GM12878 (cell line): ENCODE data around the gene HLA-DRB1. TPM values are rescaled to one million over a fixed set of nuclear protein-coding genes. Genes with fewer than 3 reads are reported as not detected.
A peak's percentile ranks its signal among the peaks of the same experiment; 100 is the strongest.

Experiments used
- BCL11A ChIP-seq: IDR thresholded peaks from 2 replicates; pipeline ENCODE4 v1.6.1; 2011; ENCODE audit warnings: low read depth, low read length
- BMI1 ChIP-seq: fragments of 450-650 bp; IDR thresholded peaks from 2 replicates; pipeline ENCODE4 v1.6.1; 2016; ENCODE audit warnings: mild to moderate bottlenecking, moderate library complexity, borderline replicate concordance
- CHD2 ChIP-seq: IDR thresholded peaks from 2 replicates; pipeline ENCODE4 v1.6.1; 2011; ENCODE audit warnings: low read depth, low read length, improper control_type of control experiment, borderline replicate concordance
- GABPA ChIP-seq: IDR thresholded peaks from 2 replicates; pipeline ENCODE4 v1.6.1; 2014; ENCODE audit warnings: antibody characterized with exemption, low read depth, mild to moderate bottlenecking, inconsistent platforms
- IKZF1 ChIP-seq: fragments of 450-650 bp; conservative IDR thresholded peaks from 2 replicates; pipeline ENCODE4 v1.6.1; 2017; ENCODE audit warnings: antibody characterized with exemption, mild to moderate bottlenecking
- JUNB ChIP-seq: IDR thresholded peaks from 2 replicates; pipeline ENCODE4 v1.6.1; 2016; ENCODE audit warnings: antibody characterized with exemption, mild to moderate bottlenecking
- KLF5 ChIP-seq: fragments of 450-650 bp; IDR thresholded peaks from 2 replicates; pipeline ENCODE4 v1.6.1; 2014; ENCODE audit warnings: mild to moderate bottlenecking; ENCODE audit not compliant: partially characterized antibody
- LARP7 ChIP-seq: fragments of 450-650 bp; IDR thresholded peaks from 2 replicates; pipeline ENCODE4 v1.6.1; 2017; ENCODE audit warnings: mild to moderate bottlenecking
- MEF2B ChIP-seq: fragments of 450-650 bp; IDR thresholded peaks from 2 replicates; pipeline ENCODE4 v1.6.1; 2018; ENCODE audit warnings: mild to moderate bottlenecking, moderate library complexity; ENCODE audit not compliant: partially characterized antibody, poor library complexity, severe bottlenecking
- MTA2 ChIP-seq: fragments of 450-650 bp; IDR thresholded peaks from 2 replicates; pipeline ENCODE4 v1.6.1; 2016; ENCODE audit warnings: low read depth, mild to moderate bottlenecking, moderate library complexity
- NBN ChIP-seq: fragments of 450-650 bp; IDR thresholded peaks from 2 replicates; pipeline ENCODE4 v1.6.1; 2016
- NFYA ChIP-seq: IDR thresholded peaks from 2 replicates; pipeline ENCODE4 v1.6.1; 2011; ENCODE audit warnings: low read depth, mild to moderate bottlenecking, low read length, improper control_type of control experiment, borderline replicate concordance
- POLR2AphosphoS5 ChIP-seq: IDR thresholded peaks from 2 replicates; pipeline ENCODE4 v1.6.1; 2011; ENCODE audit warnings: mild to moderate bottlenecking, low read length, inconsistent platforms
- SIN3A ChIP-seq: IDR thresholded peaks from 2 replicates; pipeline ENCODE4 v1.6.1; 2012; ENCODE audit warnings: low read depth, low read length, improper control_type of control experiment
- SRF ChIP-seq, 2 experiments: IDR thresholded peaks; 2 replicates each; pipeline ENCODE4 v1.6.1; 2011; ENCODE audit warnings: low read depth in 2 of 2, low read length in 2 of 2, mild to moderate bottlenecking in 1 of 2, moderate library complexity in 1 of 2
- SUPT20H ChIP-seq: IDR thresholded peaks from 2 replicates; pipeline ENCODE4 v1.6.1; 2011; ENCODE audit warnings: low read depth, mild to moderate bottlenecking, low read length, moderate library complexity, borderline replicate concordance; ENCODE audit not compliant: control insufficient read depth
- ZBED1 ChIP-seq: IDR thresholded peaks from 2 replicates; pipeline ENCODE4 v1.6.1; 2016; ENCODE audit warnings: borderline replicate concordance
- ZNF207 ChIP-seq: fragments of 450-650 bp; IDR thresholded peaks from 2 replicates; pipeline ENCODE4 v1.6.1; 2014; ENCODE audit warnings: antibody characterized with exemption, mild to moderate bottlenecking, borderline replicate concordance
- polyA plus RNA-seq, 11 experiments: library from polyadenylated mRNA; depleted of rRNA in 4 of 11; unstranded in 6 of 11; stranded (reverse) in 5 of 11; fragments of >200 nt; fragmentation: Nextera tagmentation in 4 of 11; fragmentation: Illumina TruSeq in 1 of 11; extraction: Ambion mirVana in 4 of 11; extraction: Trizol in 1 of 11; gene quantifications; 1 replicate in 1 of 11; 2 replicates in 10 of 11; pipeline versions ENCODE4 v1.2.1 to v1.2.3, GENCODE V29; 2011 to 2016; ENCODE audit warnings: inconsistent platforms in 2 of 11, missing spikeins in 2 of 11, low read depth in 1 of 11
- total RNA-seq, 4 experiments: library from RNA; depleted of rRNA in 3 of 4; stranded (reverse); fragments of >200 nt in 3 of 4; fragmentation: Illumina TruSeq in 1 of 4; extraction: Trizol in 1 of 4; gene quantifications; 2 replicates each; pipeline versions ENCODE4 v1.2.1 to v1.2.3, GENCODE V29; 2013 to 2021
- TF ChIP-seq, protein P1 (sequence below): IDR thresholded peaks from 2 replicates; pipeline ENCODE4 v1.6.1; 2012; ENCODE audit warnings: low read length, inconsistent platforms
- TF ChIP-seq, protein P2 (sequence below): fragments of 450-650 bp; formaldehyde crosslinking; IDR thresholded peaks from 2 replicates; pipeline ENCODE4 v1.5.0; 2022; ENCODE audit warnings: mild to moderate bottlenecking, missing genetic modification characterization
- TF ChIP-seq, protein P3 (sequence below): fragments of 450-650 bp; formaldehyde crosslinking; IDR thresholded peaks from 2 replicates; pipeline ENCODE4 v1.4.0; 2020; ENCODE audit warnings: mild to moderate bottlenecking, moderate library complexity

The HLA-DRB1 gene
- total and polyA plus RNA-seq, 10 of the 15 experiments (the other 5 are each of a cell fraction or from before 2014, with no cell fraction given) = 312 to 1,082 (median 604) TPM

DNA sequence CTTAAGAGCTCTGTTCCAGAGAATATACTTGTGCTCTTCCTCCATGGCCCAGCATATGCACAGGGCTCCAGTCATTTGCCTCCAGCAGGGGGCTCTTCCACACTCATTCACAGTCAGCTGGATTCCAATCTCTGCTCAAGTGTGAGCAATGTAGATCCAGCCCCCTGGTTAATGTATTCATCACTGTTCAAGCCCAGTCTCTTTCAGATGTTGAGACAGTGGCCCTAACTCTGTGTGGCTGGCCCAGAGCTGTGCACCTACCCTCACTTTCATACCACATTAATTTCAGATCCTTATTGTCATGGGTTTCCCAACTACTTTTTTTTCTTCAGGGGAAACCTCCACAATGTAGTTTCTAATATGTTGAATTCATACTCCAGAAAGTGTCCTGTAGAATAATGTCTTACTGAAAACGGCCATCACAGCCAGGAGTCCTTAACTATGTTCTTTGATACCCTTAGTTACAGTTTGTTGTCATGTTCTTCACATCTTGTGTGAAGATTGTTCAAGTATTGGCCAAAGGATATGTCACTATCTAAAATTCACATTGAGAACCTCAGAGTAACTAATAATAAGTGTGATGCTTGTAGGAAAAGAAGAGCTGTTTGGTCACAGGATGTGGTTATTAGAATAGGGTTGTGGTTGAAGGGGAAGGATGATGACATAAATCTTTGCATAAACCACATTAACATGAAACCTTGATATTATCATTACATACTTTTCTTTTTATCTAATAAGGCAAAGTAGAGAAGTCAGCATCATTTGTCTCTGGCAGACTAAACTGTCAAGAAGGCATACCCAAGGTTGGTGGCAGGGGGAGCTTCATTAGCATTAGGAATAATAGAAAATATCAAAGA lies 33.1 kb upstream of the HLA-DRB1 start (continued):
- TF ChIP-seq, protein P1, sequence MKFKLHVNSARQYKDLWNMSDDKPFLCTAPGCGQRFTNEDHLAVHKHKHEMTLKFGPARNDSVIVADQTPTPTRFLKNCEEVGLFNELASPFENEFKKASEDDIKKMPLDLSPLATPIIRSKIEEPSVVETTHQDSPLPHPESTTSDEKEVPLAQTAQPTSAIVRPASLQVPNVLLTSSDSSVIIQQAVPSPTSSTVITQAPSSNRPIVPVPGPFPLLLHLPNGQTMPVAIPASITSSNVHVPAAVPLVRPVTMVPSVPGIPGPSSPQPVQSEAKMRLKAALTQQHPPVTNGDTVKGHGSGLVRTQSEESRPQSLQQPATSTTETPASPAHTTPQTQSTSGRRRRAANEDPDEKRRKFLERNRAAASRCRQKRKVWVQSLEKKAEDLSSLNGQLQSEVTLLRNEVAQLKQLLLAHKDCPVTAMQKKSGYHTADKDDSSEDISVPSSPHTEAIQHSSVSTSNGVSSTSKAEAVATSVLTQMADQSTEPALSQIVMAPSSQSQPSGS = peak; percentile 99
- TF ChIP-seq BCL11A = peak; percentile 48; the same call in 1 of the 2 replicates
- no peak for TF ChIP-seq SRF (IDR thresholded peaks at IDR 0.05; ENCODE audit: low read depth in 2 of 2, low read length in 2 of 2)
- 0 out of 2 replicates have a peak, but pooled peaks have one; percentile 23 for TF ChIP-seq CHD2
- no peak for TF ChIP-seq SIN3A
- peak; percentile 92 for TF ChIP-seq POLR2AphosphoS5
- TF ChIP-seq KLF5 = peak; percentile 72
- peak; percentile 90 for TF ChIP-seq MTA2
- peak; percentile 84 for TF ChIP-seq IKZF1
- peak; percentile 83 for TF ChIP-seq NBN
- TF ChIP-seq BMI1 = no peak
- TF ChIP-seq, protein P2, sequence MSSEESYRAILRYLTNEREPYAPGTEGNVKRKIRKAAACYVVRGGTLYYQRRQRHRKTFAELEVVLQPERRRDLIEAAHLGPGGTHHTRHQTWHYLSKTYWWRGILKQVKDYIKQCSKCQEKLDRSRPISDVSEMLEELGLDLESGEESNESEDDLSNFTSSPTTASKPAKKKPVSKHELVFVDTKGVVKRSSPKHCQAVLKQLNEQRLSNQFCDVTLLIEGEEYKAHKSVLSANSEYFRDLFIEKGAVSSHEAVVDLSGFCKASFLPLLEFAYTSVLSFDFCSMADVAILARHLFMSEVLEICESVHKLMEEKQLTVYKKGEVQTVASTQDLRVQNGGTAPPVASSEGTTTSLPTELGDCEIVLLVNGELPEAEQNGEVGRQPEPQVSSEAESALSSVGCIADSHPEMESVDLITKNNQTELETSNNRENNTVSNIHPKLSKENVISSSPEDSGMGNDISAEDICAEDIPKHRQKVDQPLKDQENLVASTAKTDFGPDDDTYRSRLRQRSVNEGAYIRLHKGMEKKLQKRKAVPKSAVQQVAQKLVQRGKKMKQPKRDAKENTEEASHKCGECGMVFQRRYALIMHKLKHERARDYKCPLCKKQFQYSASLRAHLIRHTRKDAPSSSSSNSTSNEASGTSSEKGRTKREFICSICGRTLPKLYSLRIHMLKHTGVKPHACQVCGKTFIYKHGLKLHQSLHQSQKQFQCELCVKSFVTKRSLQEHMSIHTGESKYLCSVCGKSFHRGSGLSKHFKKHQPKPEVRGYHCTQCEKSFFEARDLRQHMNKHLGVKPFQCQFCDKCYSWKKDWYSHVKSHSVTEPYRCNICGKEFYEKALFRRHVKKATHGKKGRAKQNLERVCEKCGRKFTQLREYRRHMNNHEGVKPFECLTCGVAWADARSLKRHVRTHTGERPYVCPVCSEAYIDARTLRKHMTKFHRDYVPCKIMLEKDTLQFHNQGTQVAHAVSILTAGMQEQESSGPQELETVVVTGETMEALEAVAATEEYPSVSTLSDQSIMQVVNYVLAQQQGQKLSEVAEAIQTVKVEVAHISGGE = no peak
- TF ChIP-seq ZNF207 = peak; percentile 79; the same call in 1 of the 2 replicates
- peak; percentile 55 for TF ChIP-seq JUNB
- TF ChIP-seq SUPT20H = no peak
- peak; percentile 79 for TF ChIP-seq GABPA
- peak; percentile 46 for TF ChIP-seq ZBED1
- TF ChIP-seq LARP7 = 0 out of 2 replicates have a peak, but pooled peaks have one; percentile 40
- TF ChIP-seq MEF2B = peak; percentile 90
- TF ChIP-seq, protein P3, sequence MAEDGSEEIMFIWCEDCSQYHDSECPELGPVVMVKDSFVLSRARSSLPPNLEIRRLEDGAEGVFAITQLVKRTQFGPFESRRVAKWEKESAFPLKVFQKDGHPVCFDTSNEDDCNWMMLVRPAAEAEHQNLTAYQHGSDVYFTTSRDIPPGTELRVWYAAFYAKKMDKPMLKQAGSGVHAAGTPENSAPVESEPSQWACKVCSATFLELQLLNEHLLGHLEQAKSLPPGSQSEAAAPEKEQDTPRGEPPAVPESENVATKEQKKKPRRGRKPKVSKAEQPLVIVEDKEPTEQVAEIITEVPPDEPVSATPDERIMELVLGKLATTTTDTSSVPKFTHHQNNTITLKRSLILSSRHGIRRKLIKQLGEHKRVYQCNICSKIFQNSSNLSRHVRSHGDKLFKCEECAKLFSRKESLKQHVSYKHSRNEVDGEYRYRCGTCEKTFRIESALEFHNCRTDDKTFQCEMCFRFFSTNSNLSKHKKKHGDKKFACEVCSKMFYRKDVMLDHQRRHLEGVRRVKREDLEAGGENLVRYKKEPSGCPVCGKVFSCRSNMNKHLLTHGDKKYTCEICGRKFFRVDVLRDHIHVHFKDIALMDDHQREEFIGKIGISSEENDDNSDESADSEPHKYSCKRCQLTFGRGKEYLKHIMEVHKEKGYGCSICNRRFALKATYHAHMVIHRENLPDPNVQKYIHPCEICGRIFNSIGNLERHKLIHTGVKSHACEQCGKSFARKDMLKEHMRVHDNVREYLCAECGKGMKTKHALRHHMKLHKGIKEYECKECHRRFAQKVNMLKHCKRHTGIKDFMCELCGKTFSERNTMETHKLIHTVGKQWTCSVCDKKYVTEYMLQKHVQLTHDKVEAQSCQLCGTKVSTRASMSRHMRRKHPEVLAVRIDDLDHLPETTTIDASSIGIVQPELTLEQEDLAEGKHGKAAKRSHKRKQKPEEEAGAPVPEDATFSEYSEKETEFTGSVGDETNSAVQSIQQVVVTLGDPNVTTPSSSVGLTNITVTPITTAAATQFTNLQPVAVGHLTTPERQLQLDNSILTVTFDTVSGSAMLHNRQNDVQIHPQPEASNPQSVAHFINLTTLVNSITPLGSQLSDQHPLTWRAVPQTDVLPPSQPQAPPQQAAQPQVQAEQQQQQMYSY (CRISPR knock-in tag) = no peak
- no peak for TF ChIP-seq NFYA
